B cell (primary cell): Measurements from ENCODE around the gene PLBD1. TPM values are rescaled to one million over a fixed set of nuclear protein-coding genes. Genes with fewer than 3 reads are reported as not detected.

Experiments
- ATAC-seq: fragments of 200-7000 bp; cut with Tn5 transposase; one replicate; pipeline ENCODE4 v1.10.0; 2021; ENCODE audit warnings: low read depth, mild to moderate bottlenecking, moderate number of reproducible peaks, moderate library complexity
- CTCF ChIA-PET: fragments of 350-600 bp; sonication (Branson Sonifier 250); formaldehyde crosslinking; loops from one replicate; lab custom pipeline; 2021; ENCODE audit warnings: antibody characterized with exemption, inconsistent platforms; lab: Charles Lee
- POLR2A ChIA-PET: fragments of 350-600 bp; sonication (Branson Sonifier 250); formaldehyde crosslinking; loops from one replicate; lab custom pipeline; 2021; ENCODE audit warnings: antibody characterized with exemption; lab: Charles Lee
- DNase-seq: peaks from one replicate; pipeline ENCODE4 v3.0.0; 2013
- H2AFZ ChIP-seq: 2 replicates; pipeline ENCODE4 v1.6.1; 2012; ENCODE audit warnings: mild to moderate bottlenecking, low read depth, low read length; ENCODE audit not compliant: insufficient read depth, poor library complexity, severe bottlenecking
- H3K27ac ChIP-seq, 2 donors: 1 replicate in 1 of 2; 2 replicates in 1 of 2; pipeline ENCODE4 v1.5.1; 2012 to 2013; ENCODE audit warnings: low read length in 2 of 2, mild to moderate bottlenecking in 2 of 2, moderate library complexity in 1 of 2
- H3K27me3 ChIP-seq, 4 experiments: fragments of 200-600 bp in 1 of 4; sonication (generic) in 1 of 4; replicated peaks in 1 of 4; 1 replicate in 2 of 4; 2 replicates in 2 of 4; pipeline versions ENCODE4 v1.6.1 to v1.7.0; 2013 to 2016; ENCODE audit warnings: low read length in 3 of 4, mild to moderate bottlenecking in 2 of 4, mixed read lengths in 1 of 4, moderate library complexity in 1 of 4; ENCODE audit not compliant: insufficient read depth in 4 of 4, control insufficient read depth in 3 of 4; ENCODE audit errors: control extremely low read depth in 1 of 4
- H3K36me3 ChIP-seq, 2 experiments: replicated peaks in 1 of 2; 1 replicate in 1 of 2; 2 replicates in 1 of 2; pipeline versions ENCODE4 v1.6.1 to v1.7.1; 2013; ENCODE audit warnings: low read length in 1 of 2; ENCODE audit not compliant: insufficient read depth in 2 of 2, control insufficient read depth in 1 of 2; ENCODE audit errors: control extremely low read depth in 1 of 2, extremely low read depth in 1 of 2
- H3K4me1 ChIP-seq, 2 donors: fragments of 200-600 bp in 1 of 2; sonication (generic) in 1 of 2; 1 replicate in 1 of 2; 2 replicates in 1 of 2; pipeline versions ENCODE4 v1.5.1 to v1.6.1; 2013 to 2017; ENCODE audit warnings: low read length in 2 of 2; ENCODE audit not compliant: control insufficient read depth in 2 of 2, insufficient read depth in 2 of 2
- H3K4me2 ChIP-seq: replicated peaks from 2 replicates; pipeline ENCODE3; 2012; ENCODE audit warnings: mild to moderate bottlenecking, low read depth, low read length; ENCODE audit not compliant: poor library complexity, severe bottlenecking
- H3K4me3 ChIP-seq, 5 experiments: fragments of 200-600 bp in 1 of 5; sonication (generic) in 1 of 5; 1 replicate in 3 of 5; 2 replicates in 2 of 5; pipeline versions ENCODE4 v1.5.1 to v1.7.0; 2011 to 2016; ENCODE audit warnings: low read length in 4 of 5, mild to moderate bottlenecking in 4 of 5, low read depth in 2 of 5, control low read depth in 1 of 5, moderate library complexity in 1 of 5; ENCODE audit not compliant: insufficient read depth in 1 of 5; ENCODE audit errors: control extremely low read depth in 1 of 5, extremely low read depth in 1 of 5
- H3K79me2 ChIP-seq: fragments of 200-600 bp; sonication (generic); one replicate; pipeline ENCODE4 v1.6.0; 2016; ENCODE audit warnings: low read length; ENCODE audit not compliant: control insufficient read depth, insufficient read depth
- H3K9ac ChIP-seq: fragments of 200-600 bp; sonication (generic); 2 replicates; pipeline ENCODE4 v1.6.1; 2017; ENCODE audit warnings: mild to moderate bottlenecking, low read length, moderate library complexity
- H3K9me3 ChIP-seq, 3 donors: one replicate each; pipeline versions ENCODE4 v1.6.1 to v1.7.1; 2013; ENCODE audit warnings: low read length in 2 of 3; ENCODE audit not compliant: control insufficient read depth in 2 of 3, insufficient read depth in 1 of 3; ENCODE audit errors: control extremely low read depth in 1 of 3
- H4K20me1 ChIP-seq: 2 replicates; pipeline ENCODE4 v1.6.0; 2012; ENCODE audit warnings: mild to moderate bottlenecking, low read length; ENCODE audit not compliant: insufficient read depth, control insufficient read depth, poor library complexity, severe bottlenecking
- H3K27ac Mint-ChIP-seq: one replicate; pipeline ENCODE4 v1.8.0; 2021; ENCODE audit warnings: mixed read lengths
- H3K27me3 Mint-ChIP-seq: one replicate; pipeline ENCODE4 v1.8.0; 2021; ENCODE audit warnings: mixed read lengths
- H3K4me1 Mint-ChIP-seq: one replicate; pipeline ENCODE4 v1.8.0; 2021; ENCODE audit warnings: mixed read lengths
- H3K4me3 Mint-ChIP-seq: one replicate; pipeline ENCODE4 v1.8.0; 2021; ENCODE audit warnings: mixed read lengths
- H3K9me3 Mint-ChIP-seq: one replicate; pipeline ENCODE4 v1.8.0; 2022; ENCODE audit warnings: mixed read lengths; ENCODE audit not compliant: insufficient read depth
- CTCF ChIP-seq: fragments of 200-600 bp; IDR thresholded peaks from one replicate; pipeline ENCODE4 v1.8.0; 2022; ENCODE audit warnings: antibody characterized with exemption, mild to moderate bottlenecking
- EZH2 ChIP-seq: IDR thresholded peaks from 2 replicates; pipeline ENCODE4 v1.6.1; 2012; ENCODE audit warnings: borderline replicate concordance, low read depth, mild to moderate bottlenecking, moderate library complexity, low read length; ENCODE audit not compliant: insufficient read depth, poor library complexity, severe bottlenecking
- WGBS: methylation state at CpG from one replicate; pipeline ENCODE4 v1.1.5; 2013; ENCODE audit warnings: missing lambda C conversion rate; ENCODE audit not compliant: insufficient coverage; 5-methylcytosine and 5-hydroxymethylcytosine counted together
- intact Hi-C: fragments of 100-400 bp; cut with micrococcal nuclease; formaldehyde crosslinking; loops from one replicate; pipeline ENCODE4 v1.10.0; 2022
- polyA plus RNA-seq: library from polyadenylated mRNA; depleted of rRNA; stranded (reverse); fragments of >200 nt; gene quantifications from 2 replicates; pipeline ENCODE4 v1.2.3, GENCODE V29; 2012
- total RNA-seq, 2 donors: library from RNA; stranded (reverse); fragments of 120-200 nt in 1 of 2; gene quantifications; 1 replicate in 1 of 2; 2 replicates in 1 of 2; pipeline versions ENCODE4 v1.2.3 to v1.2.4, GENCODE V29; 2013 to 2022

The PLBD1 gene
- total and polyA plus RNA-seq, 2 donors (not counting 1 experiment from before 2014, with no cell fraction given), result 1.1 to 1.6 TPM

DNA sequence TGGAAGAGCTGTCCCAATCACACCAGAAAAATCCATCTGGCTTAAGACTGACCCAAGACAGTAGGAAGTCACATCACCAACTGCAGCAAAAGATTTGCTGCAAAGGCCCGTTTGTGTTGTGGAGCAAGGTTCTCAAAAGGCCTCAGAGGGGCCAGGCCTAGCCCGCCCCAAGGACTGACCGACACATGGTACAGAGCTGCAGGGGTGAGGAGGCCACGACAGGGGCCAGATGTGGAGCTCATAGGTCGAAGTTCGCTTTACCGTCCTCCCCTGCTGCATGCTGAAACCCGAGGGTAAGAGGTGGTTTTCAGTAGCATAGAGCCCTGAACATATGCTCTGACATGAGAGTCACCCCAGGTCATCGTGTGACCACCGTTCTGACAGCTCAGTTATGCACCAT, 35.5 kb downstream of the PLBD1 start:
- Histone ChIP-seq H2AFZ (no peak overlapping the region), H3K4me3 (no peak overlapping the region), H3K4me1 (no peaks in the 10 kb centered on the region), H4K20me1 (no peaks in the 10 kb centered on the region), H3K9me3 (peaks cover 0 to 3% (median 0%) of the 10 kb centered on the region in 3 donors), H3K4me2 (no peak overlapping the region), H3K36me3 (no peaks in the 10 kb centered on the region), H3K9ac (no peak overlapping the region), H3K79me2 (no peaks in the 10 kb centered on the region), H3K27ac (no peak overlapping the region), H3K27me3 (no peaks in the 10 kb centered on the region)
- Mint-ChIP-seq H3K27me3 (no peaks in the 10 kb centered on the region), H3K9me3 (no peaks in the 10 kb centered on the region), H3K4me3 (no peak overlapping the region), H3K27ac (no peak overlapping the region), H3K4me1 (no peaks in the 10 kb centered on the region)
- WGBS, result 94% methylated on average over 10 of the region's 10 CpGs
- ATAC-seq (no peak), DNase-seq (no peak)
- ChIA-PET POLR2A (no interaction called here), CTCF (no interaction called here)
- intact Hi-C loops, result no loop called here
- TF ChIP-seq CTCF, result no peak
- TF ChIP-seq EZH2, result no peak

- TF ChIP-seq EZH2 (no peak), CTCF (no peak)
- H3K27me3 ChIP-seq, result no peaks in the 10 kb centered on the region
- ChIA-PET CTCF (no interaction called here), POLR2A (no interaction called here)
- Mint-ChIP-seq H3K9me3 (peaks cover 12% of the 10 kb centered on the region), H3K27ac (no peak overlapping the region), H3K4me1 (no peaks in the 10 kb centered on the region), H3K4me3 (no peak overlapping the region), H3K27me3 (no peaks in the 10 kb centered on the region)
- peaks cover 4 to 22% (median 10%) of the 10 kb centered on the region in 3 donors for H3K9me3 ChIP-seq
- H3K36me3 ChIP-seq, result no peaks in the 10 kb centered on the region
- no peak overlapping the region for H2AFZ ChIP-seq
- DNase-seq (no peak), ATAC-seq (no peak)
- no peak overlapping the region for H3K4me2 ChIP-seq
- H3K27ac ChIP-seq, result no peak overlapping the region
- H4K20me1 ChIP-seq, result no peaks in the 10 kb centered on the region
- 100% methylated on average over 1 of the region's 2 CpGs for WGBS
- intact Hi-C loops, result no loop called here
- H3K79me2 ChIP-seq, result no peaks in the 10 kb centered on the region
- H3K9ac ChIP-seq, result no peak overlapping the region
- H3K4me1 ChIP-seq, result no peaks in the 10 kb centered on the region
- no peak overlapping the region for H3K4me3 ChIP-seq
These were observed 41.7 kb downstream of the PLBD1 start for GRCh38 chr12:14525964-14526363.
